HG02840 (cell line): ENCODE measurements around the gene NET1.

Experiments used
- ATAC-seq: cut with Tn5 transposase; IDR thresholded peaks from one replicate; pipeline ENCODE4 v1.9.1; 2021; ENCODE audit warnings: mild to moderate bottlenecking, moderate library complexity, moderate number of reproducible peaks; ENCODE audit not compliant: unreplicated experiment, low FRiP score

The NET1 gene

GRCh38 chr10:5479481-5480161 lies 67.3 kb downstream of the NET1 start:
- ATAC-seq: no peak

DNA sequence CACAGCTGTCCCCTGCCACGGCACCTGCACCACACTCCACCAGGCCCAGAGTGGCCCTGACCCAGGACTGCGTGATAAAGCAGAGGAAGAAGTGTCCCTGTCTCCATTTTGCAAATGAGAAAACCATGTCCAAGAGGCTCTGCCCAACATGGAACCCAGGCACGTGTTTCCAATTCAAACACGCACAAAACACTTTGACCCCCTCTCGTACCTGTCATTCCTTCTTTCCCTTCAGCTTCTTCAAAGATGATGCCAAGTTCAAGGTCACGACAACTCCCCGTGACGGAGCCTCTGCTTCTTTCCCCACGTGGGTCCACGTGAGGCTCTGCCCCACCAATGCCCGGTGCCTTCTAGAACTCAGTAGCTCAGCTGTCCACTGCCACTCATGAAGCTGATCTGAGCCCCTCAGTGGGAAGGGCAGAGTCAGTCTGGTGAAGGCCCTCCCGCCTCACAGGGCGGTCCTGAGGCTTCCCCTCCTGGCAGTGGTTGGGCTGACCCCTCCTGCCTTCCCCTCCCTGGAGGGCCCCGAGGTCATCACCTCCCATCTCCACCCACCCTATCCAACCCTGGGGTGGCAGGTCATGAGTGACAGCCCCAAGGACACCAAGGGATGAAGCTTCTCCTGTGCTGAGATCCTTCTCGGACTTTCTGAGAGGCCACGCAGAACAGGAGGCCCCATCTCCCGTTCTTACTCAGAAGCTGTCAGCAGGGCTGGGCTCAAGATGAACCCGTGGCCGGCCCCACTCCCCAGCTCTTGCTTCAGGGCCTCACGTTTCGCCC lies 68.0 kb downstream of the NET1 start:
- no peak for ATAC-seq

- no peak for ATAC-seq
These were observed 68.8 kb downstream of the NET1 start for GRCh38 chr10:5481121-5481520.

DNA sequence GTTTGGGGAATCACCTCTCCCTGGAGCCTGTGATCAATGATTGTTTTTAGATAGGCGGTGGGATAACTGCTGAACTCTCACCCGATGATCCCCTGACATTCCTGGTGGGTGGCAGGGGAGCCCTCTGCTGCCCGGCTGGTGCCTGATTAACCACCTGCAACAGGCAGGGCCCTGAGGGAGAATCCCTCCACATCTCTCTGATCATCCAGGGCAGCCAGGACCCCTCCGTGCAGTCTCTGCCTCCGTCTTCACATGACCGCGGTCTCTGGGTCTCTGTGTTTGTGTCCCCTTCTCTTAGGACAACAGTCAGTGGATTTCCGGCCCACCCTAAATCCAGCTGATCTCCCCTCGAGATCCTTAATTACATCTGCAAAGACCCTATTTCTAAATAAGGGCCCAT lies 69.7 kb downstream of the NET1 start:
- no peak for ATAC-seq

DNA sequence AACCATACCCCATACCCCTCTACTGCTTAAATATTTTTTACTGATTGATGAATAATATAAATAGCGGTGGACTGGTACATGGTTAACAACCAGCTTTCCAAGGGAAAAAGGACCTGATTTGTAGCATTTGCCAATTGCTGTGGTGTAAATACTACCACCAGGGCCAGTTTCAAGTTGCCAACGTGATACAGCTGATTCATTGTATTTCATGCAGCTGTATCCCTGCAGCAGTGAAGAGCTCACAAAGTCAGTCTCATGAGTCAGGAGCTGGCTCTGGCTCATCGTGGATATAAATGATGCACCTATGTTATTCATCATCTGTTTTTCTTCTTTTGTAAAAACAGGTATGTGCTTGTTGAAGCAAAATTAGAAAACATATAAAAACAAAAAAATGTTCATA lies 71.8 kb downstream of the NET1 start:
- ATAC-seq: no peak

DNA sequence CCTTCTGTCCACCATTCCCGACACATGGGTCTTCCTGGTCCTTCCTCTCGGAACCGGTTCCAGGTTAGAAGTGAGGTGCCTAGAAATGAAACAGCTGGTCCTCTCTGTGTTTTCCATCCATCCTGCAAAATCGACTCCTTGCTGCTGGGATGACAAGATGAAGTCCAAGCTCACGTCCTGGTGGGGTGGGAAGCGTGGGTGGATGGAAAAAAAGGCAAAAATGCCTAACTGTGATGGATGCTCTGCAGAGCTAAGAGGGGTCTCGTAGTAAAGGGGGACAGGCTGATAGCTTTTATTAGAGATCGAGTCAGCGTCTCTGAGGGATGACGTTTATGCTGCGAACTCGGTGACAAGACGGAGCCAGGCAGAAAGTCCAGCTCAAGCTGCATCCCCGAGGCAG lies 72.9 kb downstream of the NET1 start:
- ATAC-seq: no peak

- ATAC-seq: no peak
These were observed 73.8 kb downstream of the NET1 start for GRCh38 chr10:5485948-5486852.

GRCh38 chr10:5486853-5487235 lies 74.5 kb downstream of the NET1 start:
- no peak for ATAC-seq

DNA sequence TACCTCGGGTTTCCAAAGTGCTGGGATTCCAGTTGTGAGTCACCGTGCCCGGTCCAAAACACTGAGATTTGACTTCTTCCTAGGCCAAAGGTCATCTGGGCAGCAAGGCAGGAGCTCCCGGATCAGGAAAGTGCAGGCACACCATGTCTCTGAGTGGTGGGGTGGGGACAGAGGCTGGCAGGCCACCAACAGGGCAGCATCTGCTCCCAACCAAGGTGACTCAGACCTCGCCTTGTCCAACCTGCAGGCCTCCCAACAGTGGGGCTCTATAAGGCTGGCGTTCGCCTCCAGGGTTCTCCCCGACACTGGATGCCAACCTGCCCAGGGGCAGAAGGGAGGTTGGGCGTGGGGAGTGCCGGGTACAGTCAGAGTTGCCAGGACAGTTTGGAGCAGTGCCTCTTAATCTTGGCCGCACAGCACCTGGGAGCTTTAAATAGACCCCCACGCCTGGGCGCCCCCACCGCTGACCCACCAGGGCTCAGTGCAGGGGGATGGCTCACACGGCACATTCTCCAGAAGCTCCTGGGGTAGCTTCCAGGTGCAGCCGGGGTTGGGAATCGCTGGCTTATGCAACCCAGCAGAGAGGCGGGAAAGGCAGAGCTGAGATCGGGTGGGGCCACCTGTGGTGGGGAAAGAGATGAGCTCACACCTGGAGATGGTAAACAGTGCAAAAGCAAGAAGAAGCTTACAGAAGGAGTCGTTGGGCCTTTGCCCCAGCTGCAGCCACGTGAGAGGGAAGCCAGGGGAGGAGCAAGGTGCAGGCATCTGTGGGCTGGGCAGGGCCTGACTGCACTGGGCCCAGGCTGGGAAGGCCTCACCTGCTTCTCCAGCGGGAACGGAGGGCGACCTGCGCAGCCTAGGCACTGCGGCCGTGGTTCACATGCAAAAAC lies 76.2 kb downstream of the NET1 start:
- no peak for ATAC-seq

- ATAC-seq: no peak
These were observed 77.7 kb downstream of the NET1 start for GRCh38 chr10:5490032-5490431.

- ATAC-seq: no peak
These were observed 78.5 kb downstream of the NET1 start for GRCh38 chr10:5490698-5491464.

- no peak for ATAC-seq
These were observed 79.1 kb downstream of the NET1 start for GRCh38 chr10:5491477-5491876.

DNA sequence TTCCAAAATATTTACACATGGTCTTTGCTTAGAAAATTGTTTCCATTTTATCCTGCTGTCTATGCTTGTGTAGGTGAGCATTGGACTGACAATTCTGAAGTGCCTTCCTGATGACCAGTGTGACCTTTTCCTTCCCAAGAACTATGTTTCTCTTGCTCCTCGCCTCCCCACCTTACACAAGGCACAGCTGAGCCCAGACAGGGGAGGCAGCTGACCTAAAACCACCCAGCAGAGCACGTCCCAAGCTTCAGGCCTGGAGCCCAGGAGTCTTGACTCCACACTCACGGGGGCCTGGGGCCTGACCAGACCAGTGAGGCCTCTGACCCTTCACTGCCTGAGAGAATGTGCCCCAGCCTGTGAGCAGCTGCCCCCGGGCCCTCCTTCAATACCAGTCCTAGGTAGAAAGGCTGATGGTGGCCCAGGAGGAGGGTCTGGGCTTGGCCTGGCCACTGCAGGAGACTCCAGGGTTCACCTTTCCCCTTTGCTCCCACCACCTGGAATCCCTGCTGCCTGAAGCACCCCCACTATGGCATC lies 80.0 kb downstream of the NET1 start:
- ATAC-seq: no peak

DNA sequence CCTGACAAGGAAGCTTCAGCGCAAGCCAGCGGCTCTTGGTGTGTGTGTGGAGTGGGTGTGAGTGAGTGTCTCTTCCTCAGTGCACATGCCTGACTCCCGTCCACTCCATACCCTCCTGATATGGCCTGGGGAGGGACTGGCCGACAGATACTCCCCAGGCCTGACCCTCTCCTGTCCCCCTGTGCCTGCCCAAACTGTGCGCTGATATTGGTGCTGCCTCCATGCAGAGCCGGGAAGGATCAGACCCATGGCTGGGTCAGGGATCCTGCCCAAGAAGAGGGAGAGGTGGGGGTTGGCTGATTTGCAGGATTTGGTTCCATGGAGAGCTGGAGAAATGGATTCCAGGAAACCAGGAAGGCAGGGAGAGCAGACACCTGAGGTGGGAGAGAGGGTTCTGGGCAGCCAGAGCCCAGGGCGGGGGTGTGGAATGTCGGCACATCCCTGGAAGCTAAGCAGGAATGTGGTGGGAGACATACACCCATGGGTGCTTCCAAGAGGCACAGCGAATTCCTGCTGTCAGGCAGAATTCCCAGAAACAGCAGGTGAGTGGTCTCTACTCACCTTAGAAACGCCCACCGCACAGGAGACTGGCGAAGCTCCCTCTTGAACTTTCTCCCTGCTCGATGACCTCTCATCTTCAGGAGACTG lies 80.7 kb downstream of the NET1 start:
- ATAC-seq: no peak

- no peak for ATAC-seq
These were observed 81.3 kb downstream of the NET1 start for GRCh38 chr10:5493691-5494090.

DNA sequence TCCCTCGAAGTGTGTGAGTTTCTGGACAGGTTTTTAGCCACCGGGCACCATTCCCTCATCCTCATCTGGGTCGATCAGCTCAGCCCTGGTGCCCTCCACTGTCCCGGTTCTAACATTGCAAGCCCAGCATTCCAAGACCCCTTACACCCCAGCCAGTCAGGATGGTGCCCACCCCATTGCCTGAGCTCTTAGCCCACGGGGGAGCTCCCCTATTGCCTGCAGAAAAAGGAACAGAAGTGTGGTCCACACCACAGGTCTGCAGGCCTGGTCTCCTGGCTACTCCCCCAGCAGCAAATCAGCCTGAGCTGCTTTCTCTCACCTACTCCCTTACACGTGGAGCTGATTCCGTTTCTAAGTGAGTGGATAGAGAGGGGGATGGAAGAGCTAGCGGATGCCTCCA lies 82.3 kb downstream of the NET1 start:
- no peak for ATAC-seq

DNA sequence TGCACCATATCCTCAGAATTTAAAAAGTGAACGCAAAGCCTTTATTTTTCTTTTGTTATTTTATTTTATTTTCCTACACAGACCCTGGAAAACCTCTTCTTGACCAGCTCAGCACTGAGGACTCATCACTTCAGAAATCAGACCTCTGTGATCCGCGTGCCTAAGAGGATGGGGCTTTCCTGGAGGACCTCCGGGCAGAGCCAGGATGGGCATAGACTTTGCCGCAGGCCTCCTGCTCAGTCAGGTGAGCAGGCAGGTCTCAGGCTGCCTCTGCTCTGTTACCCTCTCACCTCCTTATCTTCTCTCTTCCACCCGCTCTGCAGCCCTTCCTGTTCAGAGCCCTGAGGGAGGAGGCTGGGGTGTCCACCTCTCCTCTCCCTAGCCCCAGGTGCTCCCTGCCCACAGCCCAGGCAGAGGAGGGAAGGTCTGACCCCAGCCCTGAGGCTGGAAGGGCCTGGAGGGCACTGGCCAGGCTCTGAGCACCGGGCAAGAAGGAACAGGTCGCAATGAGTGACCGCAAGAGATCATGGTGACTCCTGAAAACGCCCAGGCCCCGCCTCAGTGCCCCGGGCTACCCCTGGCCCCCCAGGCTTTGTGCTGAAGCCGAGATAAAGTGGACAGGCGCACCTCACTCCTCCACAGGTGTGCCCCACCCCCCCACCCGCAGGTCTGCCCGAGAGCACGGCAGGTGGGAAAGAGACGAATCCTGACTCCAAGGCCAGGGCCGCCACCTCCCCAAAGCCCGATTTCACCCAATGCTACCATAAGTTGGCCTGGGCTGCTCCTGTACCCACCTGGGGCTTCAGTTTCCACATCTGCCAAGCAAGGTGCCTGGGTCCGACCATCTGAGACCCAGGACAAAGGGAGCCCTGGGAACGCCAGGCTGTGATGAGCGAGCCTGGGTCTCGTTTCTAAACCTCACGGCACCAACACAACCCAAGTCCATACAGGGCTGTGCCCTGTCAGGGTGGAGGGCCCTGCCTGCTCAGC lies 84.2 kb downstream of the NET1 start:
- ATAC-seq: no peak

DNA sequence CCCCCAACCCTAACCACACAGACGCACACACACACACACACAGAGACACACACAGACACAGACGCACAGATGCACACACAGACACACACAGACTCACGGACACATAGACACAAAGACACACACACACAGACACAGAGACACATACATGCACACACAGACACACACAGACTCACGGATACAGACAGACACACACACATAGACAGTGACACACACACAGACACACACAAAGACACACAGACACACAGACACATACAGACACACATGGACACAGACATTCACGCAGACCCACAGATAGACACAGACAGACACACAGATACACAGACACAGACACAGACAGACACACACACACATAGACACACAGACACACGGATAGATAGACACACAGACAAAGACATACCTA lies 84.9 kb downstream of the NET1 start:
- no peak for ATAC-seq
